Neural cell (in vitro differentiated cells): ENCODE data around the gene B9D1. TPM values are rescaled to one million over a fixed set of nuclear protein-coding genes. Genes with fewer than 3 reads are reported as not detected.

ENCODE experiments used
- H2AFZ ChIP-seq: fragments of 200-600, 300-800 bp; sonication (generic), shearing (Covaris generic); 2 replicates; pipeline ENCODE4 v1.6.0; 2014; ENCODE audit warnings: low read depth, mild to moderate bottlenecking, antibody characterized with exemption, low read length, moderate library complexity
- H3F3A ChIP-seq: fragments of 200-600 bp; shearing (Covaris generic); 2 replicates; pipeline ENCODE4 v1.6.1; 2016; ENCODE audit warnings: mild to moderate bottlenecking, moderate library complexity, mixed read lengths, antibody characterized with exemption, low read length; ENCODE audit not compliant: insufficient read depth, poor library complexity, severe bottlenecking
- H3K27ac ChIP-seq: fragments of 200-600, 300-800 bp; sonication (generic), shearing (Covaris generic); 2 replicates; pipeline ENCODE4 v1.5.1; 2014; ENCODE audit warnings: mild to moderate bottlenecking, low read length, moderate library complexity
- H3K27me3 ChIP-seq: fragments of 300-800, 200-600 bp; sonication (generic), shearing (Covaris generic); 2 replicates; pipeline ENCODE4 v1.6.0; 2014; ENCODE audit warnings: mild to moderate bottlenecking, low read depth, low read length, moderate library complexity; ENCODE audit not compliant: insufficient read depth
- H3K36me3 ChIP-seq: fragments of 300-800, 200-600 bp; sonication (generic), shearing (Covaris generic); 2 replicates; pipeline ENCODE4 v1.5.1; 2014; ENCODE audit warnings: mild to moderate bottlenecking, antibody characterized with exemption, low read length, moderate library complexity; ENCODE audit not compliant: insufficient read depth
- H3K4me2 ChIP-seq: fragments of 300-800, 200-600 bp; sonication (generic), shearing (Covaris generic); 2 replicates; pipeline ENCODE4 v1.6.0; 2014; ENCODE audit warnings: mild to moderate bottlenecking, low read length
- H3K4me3 ChIP-seq: fragments of 300-800, 200-600 bp; sonication (generic), shearing (Covaris generic); 2 replicates; pipeline ENCODE4 v1.5.1; 2014; ENCODE audit warnings: mild to moderate bottlenecking, low read length, moderate library complexity
- H3K79me2 ChIP-seq: fragments of 200-600 bp; shearing (Covaris generic); replicated peaks from 2 replicates; pipeline ENCODE4 v1.6.0; 2014; ENCODE audit warnings: mild to moderate bottlenecking, low read length, moderate library complexity; ENCODE audit not compliant: insufficient read depth
- H3K9ac ChIP-seq: fragments of 300-800, 200-600 bp; sonication (generic), shearing (Covaris generic); 2 replicates; pipeline ENCODE4 v1.6.1; 2016; ENCODE audit warnings: mild to moderate bottlenecking, low read length, mixed read lengths
- H3K9me2 ChIP-seq: fragments of 200-600 bp; shearing (Covaris generic); 2 replicates; pipeline ENCODE4 v1.6.1; 2016; ENCODE audit warnings: mild to moderate bottlenecking, low read length, mixed read lengths; ENCODE audit not compliant: insufficient read depth
- H3K9me3 ChIP-seq: fragments of 200-600, 300-800 bp; sonication (generic), shearing (Covaris generic); 2 replicates; pipeline ENCODE4 v1.6.1; 2016; ENCODE audit warnings: mild to moderate bottlenecking, mixed run types, low read length, moderate library complexity, mixed read lengths
- H4K20me1 ChIP-seq: fragments of 200-600 bp; shearing (Covaris generic); 2 replicates; pipeline ENCODE4 v1.6.1; 2016; ENCODE audit warnings: mild to moderate bottlenecking, mixed run types; ENCODE audit not compliant: insufficient read depth
- CTCF ChIP-seq: fragments of 450-650 bp; IDR thresholded peaks from 2 replicates; pipeline ENCODE4 v1.5.1; 2014; ENCODE audit warnings: antibody characterized with exemption, mild to moderate bottlenecking, moderate library complexity; ENCODE audit not compliant: poor library complexity, severe bottlenecking
- EP300 ChIP-seq: fragments of 450-650 bp; conservative IDR thresholded peaks from 2 replicates; pipeline ENCODE4 v1.6.1; 2014; ENCODE audit warnings: antibody characterized with exemption, mild to moderate bottlenecking, moderate library complexity; ENCODE audit not compliant: poor library complexity, severe bottlenecking
- EZH2 ChIP-seq: fragments of 200-600, 300-800 bp; shearing (Covaris generic), sonication (generic); IDR thresholded peaks from 2 replicates; pipeline ENCODE4 v1.6.1; 2014; ENCODE audit warnings: antibody characterized with exemption, low read length, borderline replicate concordance, mild to moderate bottlenecking; ENCODE audit not compliant: insufficient read depth, poor library complexity, severe bottlenecking
- MXI1 ChIP-seq: fragments of 450-650 bp; conservative IDR thresholded peaks from 2 replicates; pipeline ENCODE4 v1.6.1; 2014; ENCODE audit warnings: antibody characterized with exemption, mild to moderate bottlenecking; ENCODE audit not compliant: poor library complexity, severe bottlenecking
- POLR2AphosphoS5 ChIP-seq: IDR thresholded peaks from 2 replicates; pipeline ENCODE4 v1.6.1; 2012
- RAD21 ChIP-seq: fragments of 450-650 bp; conservative IDR thresholded peaks from 2 replicates; pipeline ENCODE4 v1.6.1; 2014; ENCODE audit warnings: antibody characterized with exemption, mild to moderate bottlenecking, moderate library complexity
- REST ChIP-seq: IDR thresholded peaks from 2 replicates; pipeline ENCODE4 v1.6.1; 2012; ENCODE audit warnings: borderline replicate concordance
- SMC3 ChIP-seq: fragments of 450-650 bp; conservative IDR thresholded peaks from 2 replicates; pipeline ENCODE4 v1.6.1; 2014; ENCODE audit warnings: antibody characterized with exemption, mild to moderate bottlenecking, moderate library complexity; ENCODE audit not compliant: poor library complexity
- TAF1 ChIP-seq: IDR thresholded peaks from 2 replicates; pipeline ENCODE4 v1.6.1; 2012; ENCODE audit warnings: low read depth
- polyA plus RNA-seq: library from polyadenylated mRNA; depleted of rRNA; stranded (reverse); fragments of >200 nt; gene quantifications from 2 replicates; pipeline ENCODE4 v1.2.3, GENCODE V29; 2014

Gene B9D1
- polyA plus RNA-seq, 1 donor from 2014 or later = 32.0 TPM

GRCh38 chr17:19401321-19402010 is 38.9 kb upstream of the B9D1 start:
- TF ChIP-seq EZH2 (no peak), RAD21 (no peak), EP300 (no peak), REST (no peak)

GRCh38 chr17:19399750-19400450 is 37.4 kb upstream of the B9D1 start:
- Histone ChIP-seq H3K27me3 (no peaks in the 10 kb centered on the region), H3K4me2 (no peak overlapping the region), H3K9me2 (no peaks in the 10 kb centered on the region), H2AFZ (no peak overlapping the region), H3K4me3 (no peak overlapping the region), H3K9me3 (no peaks in the 10 kb centered on the region), H3F3A (no peaks in the 10 kb centered on the region), H4K20me1 (no peaks in the 10 kb centered on the region), H3K9ac (no peak overlapping the region), H3K36me3 (no peaks in the 10 kb centered on the region), H3K79me2 (no peaks in the 10 kb centered on the region), H3K27ac (no peak overlapping the region)
- no peak for TF ChIP-seq SMC3
- no peak for TF ChIP-seq MXI1

More at GRCh38 chr17:19401321-19402010, 38.9 kb upstream of the B9D1 start:
- Histone ChIP-seq H3K36me3 (no peaks in the 10 kb centered on the region), H3K79me2 (no peaks in the 10 kb centered on the region), H3K9me2 (no peaks in the 10 kb centered on the region), H3K4me2 (no peak overlapping the region), H4K20me1 (no peaks in the 10 kb centered on the region), H3K27ac (no peak overlapping the region), H3K9ac (no peak overlapping the region), H2AFZ (no peak overlapping the region), H3K9me3 (no peaks in the 10 kb centered on the region), H3K27me3 (no peaks in the 10 kb centered on the region), H3K4me3 (no peak overlapping the region), H3F3A (no peaks in the 10 kb centered on the region)

- no peak for TF ChIP-seq POLR2AphosphoS5
- TF ChIP-seq EP300 = no peak
- TF ChIP-seq MXI1 = no peak
- TF ChIP-seq CTCF = no peak
- TF ChIP-seq TAF1 = no peak
- TF ChIP-seq RAD21 = no peak
- no peak for TF ChIP-seq REST
- no peak for TF ChIP-seq SMC3
- TF ChIP-seq EZH2 = no peak
- H3K36me3 ChIP-seq = no peaks in the 10 kb centered on the region
- H3K4me2 ChIP-seq = no peak overlapping the region
- no peaks in the 10 kb centered on the region for H4K20me1 ChIP-seq
- H3K9ac ChIP-seq = no peak overlapping the region
- no peaks in the 10 kb centered on the region for H3K9me3 ChIP-seq
- no peak overlapping the region for H3K27ac ChIP-seq
- H3K9me2 ChIP-seq = no peaks in the 10 kb centered on the region
- H3F3A ChIP-seq = no peaks in the 10 kb centered on the region
- no peaks in the 10 kb centered on the region for H3K27me3 ChIP-seq
- no peak overlapping the region for H2AFZ ChIP-seq
- H3K79me2 ChIP-seq = no peaks in the 10 kb centered on the region
- H3K4me3 ChIP-seq = no peak overlapping the region
Measured at GRCh38 chr17:19398301-19399181, 36.0 kb upstream of the B9D1 start.
